Limb (tissue), 2 donors: ENCODE data around the gene NRXN3.

ENCODE experiments used
- DNase-seq, 2 donors: peaks; one replicate each; pipeline ENCODE4 v3.0.0-alpha.2; 2016; ENCODE audit errors: extremely low spot score in 2 of 2

Gene NRXN3

GRCh38 chr14:79117561-79117960, 947.4 kb downstream of the NRXN3 start:
- no peak for DNase-seq

DNA sequence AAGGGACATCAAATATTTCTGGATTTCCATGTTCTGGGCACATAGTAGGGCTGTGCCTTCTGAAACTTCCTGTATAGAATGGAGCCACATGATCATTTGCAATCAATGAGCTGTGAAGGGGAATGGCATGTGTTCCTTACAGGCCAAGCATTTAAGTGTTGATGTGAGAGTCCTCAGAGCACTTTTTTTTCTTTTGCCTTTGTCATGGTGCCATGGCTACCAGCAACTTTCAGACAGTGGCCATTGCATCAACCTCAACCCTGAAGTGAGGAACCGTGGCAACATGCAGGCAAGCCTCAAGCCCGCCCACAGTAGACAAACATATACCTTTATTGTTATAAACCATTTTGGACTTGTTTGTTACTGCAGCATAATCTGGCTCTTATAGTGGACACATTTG, 948.1 kb downstream of the NRXN3 start:
- DNase-seq = no peak

- DNase-seq = peak in 1 of 2 donors; percentile 1
Measured at GRCh38 chr14:79134361-79134760, 964.2 kb downstream of the NRXN3 start.

DNA sequence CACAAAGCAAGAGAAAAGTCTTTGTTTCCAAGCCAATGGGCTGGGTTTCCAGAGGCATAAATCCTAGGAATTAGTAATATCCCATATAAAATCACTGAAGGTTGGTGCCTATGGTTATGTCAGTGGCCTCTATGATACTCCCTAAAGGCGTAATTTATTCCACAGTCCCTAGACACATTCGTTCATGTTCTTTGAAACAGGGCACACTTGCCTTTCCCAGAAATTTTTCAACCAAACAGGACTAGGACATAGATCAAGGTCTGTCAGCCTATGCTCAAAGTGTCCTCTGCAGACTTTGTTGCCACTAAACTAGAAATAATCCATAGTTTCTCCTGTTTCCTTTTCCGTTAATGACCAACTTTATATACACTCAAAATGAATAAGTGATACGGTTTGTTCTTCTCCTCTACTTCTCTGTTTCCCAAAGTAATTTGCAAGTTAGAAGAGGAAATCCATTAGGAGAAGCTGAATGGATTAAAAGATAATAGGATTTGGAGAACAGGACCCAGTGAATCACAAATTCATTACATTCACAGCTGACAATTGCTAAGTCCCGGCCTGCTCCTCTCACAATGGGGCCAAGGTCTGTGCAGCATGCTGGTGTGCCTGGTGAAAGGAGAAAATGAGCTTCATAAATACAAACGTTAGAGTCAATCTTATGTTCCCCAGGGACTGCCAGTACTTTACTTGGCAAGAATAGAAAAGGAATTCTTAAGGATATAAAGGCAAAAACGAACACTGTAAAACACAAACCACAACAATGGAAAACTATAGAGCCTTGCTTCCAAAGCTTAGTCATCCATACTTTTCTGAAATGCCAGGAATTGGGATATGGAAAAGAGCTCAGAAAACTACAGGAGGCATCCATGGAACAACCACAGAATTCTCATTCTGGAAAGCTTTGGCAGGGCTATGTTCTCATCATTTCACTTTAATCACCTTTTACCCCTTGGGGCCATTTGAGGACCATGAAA, 966.2 kb downstream of the NRXN3 start:
- DNase-seq = no peak

- DNase-seq = no peak
Measured at GRCh38 chr14:79137045-79137430, 966.9 kb downstream of the NRXN3 start.

- no peak for DNase-seq
Measured at GRCh38 chr14:79137836-79138235, 967.7 kb downstream of the NRXN3 start.

DNA sequence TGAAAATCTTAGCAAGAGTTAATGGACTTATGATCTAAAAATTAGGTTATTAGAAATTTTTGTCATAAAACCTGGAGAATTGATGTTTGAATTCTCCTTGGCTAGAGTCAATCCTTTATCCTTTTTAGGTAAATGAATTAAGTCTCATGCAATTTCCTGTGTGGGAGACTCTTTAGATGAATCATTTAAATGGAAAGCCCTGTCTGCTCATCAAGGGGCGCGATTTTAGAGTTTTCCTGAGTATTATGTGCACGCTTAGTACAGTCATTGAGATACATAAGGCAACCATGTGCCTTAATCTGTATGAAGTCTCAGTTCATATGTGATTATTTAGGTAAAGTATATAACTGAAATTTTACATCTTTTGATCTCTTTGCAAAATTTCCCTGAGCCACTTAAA, 974.7 kb downstream of the NRXN3 start:
- no peak for DNase-seq

DNA sequence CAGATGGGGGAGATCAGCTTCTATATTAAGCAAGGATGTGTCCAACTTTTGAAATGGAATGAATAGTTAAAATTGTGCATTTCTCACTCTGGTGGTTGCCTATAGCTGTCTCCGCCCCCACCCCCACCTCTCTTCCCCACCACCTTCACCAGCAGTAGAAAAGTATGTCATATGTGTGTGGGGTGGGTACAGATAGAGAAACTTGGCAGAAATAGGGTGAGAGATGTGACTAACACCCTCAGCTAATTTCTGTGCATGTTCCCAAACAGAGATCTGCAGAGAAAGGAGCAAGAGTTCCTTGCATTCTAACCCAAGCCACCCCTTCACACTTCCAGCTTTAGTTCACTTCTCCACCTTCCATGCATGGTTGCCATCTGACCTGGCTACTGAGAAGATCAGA, 980.1 kb downstream of the NRXN3 start:
- DNase-seq = no peak

- DNase-seq = no peak
Measured at GRCh38 chr14:79157369-79157768, 987.2 kb downstream of the NRXN3 start.

DNA sequence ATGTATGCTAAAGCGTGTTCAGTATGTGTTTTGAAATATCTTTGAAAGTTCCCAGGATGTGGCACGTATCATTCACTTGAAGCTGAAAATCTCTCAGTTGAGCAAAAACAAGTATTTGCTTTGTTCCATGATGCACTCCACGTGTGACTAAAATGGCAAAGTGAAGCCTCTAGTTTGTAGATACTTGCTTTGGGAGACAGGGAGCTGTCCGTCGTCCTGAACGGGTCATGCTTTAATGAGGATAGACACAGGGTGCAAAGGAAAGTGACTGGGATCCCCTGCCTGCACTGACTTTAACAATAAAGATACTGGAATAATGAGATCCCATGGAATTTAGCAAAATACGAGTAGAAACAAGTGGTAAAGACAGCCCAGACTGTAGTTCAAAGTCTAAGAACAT, 991.4 kb downstream of the NRXN3 start:
- DNase-seq = peak; percentile 33 to 66

DNA sequence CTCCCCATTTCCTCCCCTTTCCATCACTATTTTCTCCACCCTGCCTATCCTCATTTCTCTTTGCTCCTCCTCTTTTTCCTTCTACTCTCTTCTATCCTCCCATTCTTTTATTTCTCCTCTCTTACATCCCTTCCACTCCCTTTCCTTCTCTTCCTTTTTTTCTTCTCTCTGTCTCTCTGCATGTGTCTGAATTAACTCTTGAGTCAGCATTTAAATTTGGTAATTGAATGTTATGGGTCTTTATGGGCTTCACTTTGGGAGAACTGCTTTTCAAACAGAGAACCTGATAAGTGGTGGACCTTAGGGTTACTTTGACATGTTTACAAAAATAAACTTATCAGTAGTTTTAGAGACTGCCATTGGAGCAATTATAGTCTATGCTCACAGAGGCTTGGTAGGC, 992.7 kb downstream of the NRXN3 start:
- DNase-seq = no peak

DNA sequence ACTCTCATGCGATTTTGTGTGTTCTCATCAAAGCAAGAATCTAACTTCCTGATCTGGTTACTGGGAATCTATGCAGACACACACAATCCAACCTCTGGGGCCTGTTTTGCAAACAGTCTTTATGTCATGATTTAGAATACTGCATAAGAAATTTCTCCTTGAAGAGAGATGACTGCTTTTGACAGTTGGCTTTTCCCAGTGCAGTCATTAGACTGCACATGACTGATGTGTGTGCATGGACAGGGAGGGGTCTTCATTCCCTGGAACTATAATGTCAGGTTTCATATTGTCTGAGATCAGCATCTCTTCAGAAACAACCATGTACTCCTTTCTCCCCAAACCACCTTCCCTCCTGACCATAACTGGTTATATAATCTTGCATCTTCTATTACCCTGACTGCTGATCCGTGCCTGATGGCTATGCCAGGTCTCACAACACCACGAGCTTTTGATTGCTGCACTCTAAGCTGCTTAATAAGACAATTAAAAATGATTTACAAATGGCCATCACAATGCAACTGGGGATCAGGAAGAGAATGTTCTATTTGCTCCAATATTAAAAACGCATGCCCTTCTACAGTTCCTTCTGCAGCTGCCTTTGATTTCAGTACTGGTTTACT, 995.4 kb downstream of the NRXN3 start:
- DNase-seq = no peak

GRCh38 chr14:79166171-79166570, 996.0 kb downstream of the NRXN3 start:
- no peak for DNase-seq

DNA sequence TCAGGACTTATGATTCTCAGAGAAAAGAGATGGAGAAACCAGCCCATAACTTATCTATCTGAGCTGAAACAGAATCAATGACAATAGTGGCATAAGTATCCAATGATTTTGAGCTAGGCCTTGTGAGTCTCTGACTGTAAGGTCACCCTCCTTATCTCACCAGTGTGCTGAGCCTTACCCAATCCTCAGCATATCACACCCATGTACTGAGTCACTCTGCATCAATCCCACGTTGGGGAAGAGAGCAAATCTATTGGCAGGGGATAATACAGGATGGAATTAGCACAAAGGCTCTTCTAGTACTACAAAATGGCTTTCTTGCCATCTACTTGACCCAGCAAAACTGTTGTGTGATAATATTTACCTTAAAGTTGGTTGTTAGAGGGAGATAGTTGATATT, 997.8 kb downstream of the NRXN3 start:
- no peak for DNase-seq

DNA sequence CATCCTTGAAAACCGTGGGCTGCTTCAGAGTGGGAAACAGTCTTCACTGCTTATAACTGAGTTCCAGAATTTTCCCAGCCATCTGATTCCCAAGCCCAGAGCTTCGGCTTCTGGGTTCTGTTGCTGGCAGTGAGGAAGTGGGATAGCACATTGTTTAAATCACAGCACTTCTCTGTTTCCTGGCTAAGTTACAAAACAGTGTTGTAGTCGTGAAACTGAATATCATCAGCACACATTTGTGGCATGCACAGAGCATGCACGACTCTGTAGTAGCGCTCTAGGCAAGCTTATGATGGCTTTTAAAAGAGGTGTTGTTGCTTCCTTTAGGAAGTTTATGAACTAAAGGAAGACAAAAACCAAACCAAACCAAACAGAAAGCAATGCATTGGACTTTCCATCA, 1005.5 kb downstream of the NRXN3 start:
- no peak for DNase-seq

- no peak for DNase-seq
Measured at GRCh38 chr14:79177106-79177505, 1006.9 kb downstream of the NRXN3 start.

GRCh38 chr14:79178719-79179118, 1008.5 kb downstream of the NRXN3 start:
- DNase-seq = no peak

- DNase-seq = no peak
Measured at GRCh38 chr14:79179985-79180384, 1009.8 kb downstream of the NRXN3 start.

- DNase-seq = no peak
Measured at GRCh38 chr14:79180656-79181055, 1010.5 kb downstream of the NRXN3 start.

GRCh38 chr14:79186523-79186922, 1016.4 kb downstream of the NRXN3 start:
- no peak for DNase-seq

DNA sequence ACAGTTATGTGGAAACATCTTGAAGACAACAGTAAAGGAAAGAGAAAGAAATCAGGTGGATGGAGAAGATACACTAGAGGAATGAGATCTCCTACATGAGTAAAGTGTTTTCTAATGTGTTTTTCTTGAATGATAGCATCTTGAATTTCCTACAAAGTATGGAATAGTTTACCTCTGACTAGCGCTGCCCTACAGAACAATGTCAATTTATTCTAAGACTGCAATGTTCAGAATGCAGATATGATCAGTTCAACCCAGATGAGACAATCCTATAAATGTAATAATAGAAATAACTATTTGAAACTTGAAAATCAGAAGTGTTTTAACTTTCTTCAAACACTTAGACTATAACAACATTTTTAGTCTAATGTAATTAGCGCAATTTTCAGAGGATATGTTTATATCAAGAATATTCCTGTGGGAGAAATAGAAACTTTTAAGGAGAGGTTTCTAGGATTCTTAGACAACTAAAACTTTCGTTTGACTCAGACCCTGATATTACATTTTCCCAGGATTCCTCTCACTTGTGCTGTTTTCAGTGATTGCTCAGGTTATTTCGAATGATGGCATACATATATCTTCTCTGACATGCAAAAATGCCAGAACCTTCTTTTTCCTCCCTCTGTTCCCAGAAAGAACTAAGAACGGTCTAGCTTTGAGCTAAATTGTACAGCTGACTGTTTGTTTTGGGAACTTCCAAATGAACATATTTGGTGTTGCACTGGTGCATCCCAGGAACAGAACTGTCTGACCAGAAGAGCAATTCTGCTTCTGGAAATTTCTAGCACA, 1023.7 kb downstream of the NRXN3 start:
- no peak for DNase-seq

DNA sequence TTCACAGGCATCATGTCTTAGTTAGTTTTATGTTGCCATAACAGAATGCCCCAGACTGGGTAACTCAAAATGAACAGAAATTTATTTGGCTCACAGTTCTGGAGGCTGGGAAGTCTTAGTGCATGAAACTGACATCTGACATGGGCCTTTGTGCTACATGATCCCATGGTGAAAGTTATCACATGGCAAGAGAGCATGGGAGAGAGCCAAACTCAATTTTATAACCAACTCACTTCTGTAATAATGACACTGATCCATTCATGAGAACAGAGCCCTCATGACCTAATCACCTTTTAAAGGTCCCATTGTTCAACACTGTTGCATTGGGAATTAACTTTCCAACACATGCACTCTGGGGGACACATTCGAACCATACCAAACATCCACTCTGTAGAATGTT, 1026.0 kb downstream of the NRXN3 start:
- no peak for DNase-seq
